KOPT-K1 (cell line): ENCODE results near the gene PRKCQ.

ENCODE experiments used
- H3K27ac ChIP-seq: fragments of 200-600 bp; sonication (generic); 2 replicates; pipeline ENCODE4 v1.5.1; 2016; ENCODE audit warnings: antibody characterized with exemption, mild to moderate bottlenecking, low read depth, low read length; ENCODE audit not compliant: poor library complexity, severe bottlenecking
- H3K36me3 ChIP-seq: fragments of 200-600 bp; sonication (generic); 2 replicates; pipeline ENCODE4 v1.5.1; 2017; ENCODE audit warnings: antibody characterized with exemption, mild to moderate bottlenecking, low read length, moderate library complexity; ENCODE audit not compliant: insufficient read depth
- H3K9me3 ChIP-seq: fragments of 200-600 bp; sonication (generic); 2 replicates; pipeline ENCODE4 v1.5.1; 2017; ENCODE audit warnings: antibody characterized with exemption, low read length, mild to moderate bottlenecking; ENCODE audit not compliant: insufficient read depth, poor library complexity, severe bottlenecking

PRKCQ gene

GRCh38 chr10:6532321-6532720 is 47.8 kb downstream of the PRKCQ start:
- Histone ChIP-seq H3K36me3 (peaks cover 10% of the 10 kb centered on the region; the same call in 1 of the 2 replicates), H3K9me3 (no peaks in the 10 kb centered on the region), H3K27ac (no peak overlapping the region)

- Histone ChIP-seq H3K27ac (peak overlapping the region; percentile 47), H3K36me3 (peaks cover 14% of the 10 kb centered on the region; the same call in 1 of the 2 replicates), H3K9me3 (no peaks in the 10 kb centered on the region)
These were observed 49.1 kb downstream of the PRKCQ start for GRCh38 chr10:6530966-6531365.

- H3K27ac ChIP-seq = peak overlapping the region; percentile 47
- no peaks in the 10 kb centered on the region for H3K9me3 ChIP-seq
- peaks cover 8% of the 10 kb centered on the region; the same call in 1 of the 2 replicates for H3K36me3 ChIP-seq
These were observed 49.8 kb downstream of the PRKCQ start for GRCh38 chr10:6530211-6530840.

- peaks cover 14% of the 10 kb centered on the region for H3K36me3 ChIP-seq
- H3K27ac ChIP-seq = peak overlapping the region; percentile 47
- H3K9me3 ChIP-seq = no peaks in the 10 kb centered on the region
These were observed 51.7 kb downstream of the PRKCQ start for GRCh38 chr10:6528198-6528950.

- Histone ChIP-seq H3K36me3 (peaks cover 14% of the 10 kb centered on the region), H3K27ac (no peak overlapping the region), H3K9me3 (no peaks in the 10 kb centered on the region)
These were observed 54.4 kb downstream of the PRKCQ start for GRCh38 chr10:6525599-6526165.

- Histone ChIP-seq H3K9me3 (no peaks in the 10 kb centered on the region), H3K36me3 (peaks cover 14% of the 10 kb centered on the region), H3K27ac (no peak overlapping the region)
These were observed 57.8 kb downstream of the PRKCQ start for GRCh38 chr10:6522230-6522629.

- no peaks in the 10 kb centered on the region for H3K9me3 ChIP-seq
- H3K36me3 ChIP-seq = peaks cover 8% of the 10 kb centered on the region
- H3K27ac ChIP-seq = peak overlapping the region; percentile 8
These were observed 59.9 kb downstream of the PRKCQ start for GRCh38 chr10:6520138-6520537.

- Histone ChIP-seq H3K9me3 (no peaks in the 10 kb centered on the region), H3K27ac (no peak overlapping the region), H3K36me3 (peaks cover 14% of the 10 kb centered on the region)
These were observed 61.2 kb downstream of the PRKCQ start for GRCh38 chr10:6518791-6519429.

GRCh38 chr10:6516929-6517284 is 63.2 kb downstream of the PRKCQ start:
- Histone ChIP-seq H3K27ac (no peak overlapping the region), H3K9me3 (peaks cover 8% of the 10 kb centered on the region), H3K36me3 (peaks cover 30% of the 10 kb centered on the region)

- H3K9me3 ChIP-seq = peaks cover 13% of the 10 kb centered on the region
- peaks cover 35% of the 10 kb centered on the region for H3K36me3 ChIP-seq
- peak overlapping the region; percentile 24 for H3K27ac ChIP-seq
These were observed 63.7 kb downstream of the PRKCQ start for GRCh38 chr10:6516281-6516928.

- peak overlapping the region; percentile 30 for H3K27ac ChIP-seq
- peaks cover 48% of the 10 kb centered on the region for H3K36me3 ChIP-seq
- peaks cover 22% of the 10 kb centered on the region for H3K9me3 ChIP-seq
These were observed 65.0 kb downstream of the PRKCQ start for GRCh38 chr10:6514844-6515780.

GRCh38 chr10:6514180-6514579 is 65.9 kb downstream of the PRKCQ start:
- peaks cover 22% of the 10 kb centered on the region for H3K9me3 ChIP-seq
- H3K36me3 ChIP-seq = peaks cover 58% of the 10 kb centered on the region
- peak overlapping the region; percentile 30 for H3K27ac ChIP-seq

GRCh38 chr10:6513476-6513875 is 66.6 kb downstream of the PRKCQ start:
- peaks cover 22% of the 10 kb centered on the region for H3K9me3 ChIP-seq
- H3K36me3 ChIP-seq = peaks cover 65% of the 10 kb centered on the region
- peak overlapping the region; percentile 35 for H3K27ac ChIP-seq

GRCh38 chr10:6512182-6512581 is 67.9 kb downstream of the PRKCQ start:
- H3K27ac ChIP-seq = no peak overlapping the region
- peaks cover 22% of the 10 kb centered on the region for H3K9me3 ChIP-seq
- H3K36me3 ChIP-seq = peaks cover 77% of the 10 kb centered on the region
